A673 (cell line): ENCODE measurements around the gene FGFR1OP2.

ENCODE experiments used
- EZH2 ChIP-seq: fragments of 200-600 bp; sonication (generic); IDR thresholded peaks from 2 replicates; pipeline ENCODE4 v1.6.1; 2017; ENCODE audit warnings: borderline replicate concordance, low read depth, mild to moderate bottlenecking, mixed read lengths, antibody characterized with exemption, low read length; ENCODE audit not compliant: poor library complexity, severe bottlenecking
- TF ChIP-seq, protein P1 (sequence below): fragments of 300-800, 200-600 bp; sonication (generic); conservative IDR thresholded peaks from 2 replicates; pipeline ENCODE4 v1.5.1; 2017; ENCODE audit warnings: low read depth, mild to moderate bottlenecking, antibody characterized with exemption, low read length, moderate library complexity, mixed read lengths

GRCh38 chr12:27014085-27014858 lies 76.0 kb downstream of the FGFR1OP2 start, which contains the start of gene TM7SF3:
- TF ChIP-seq, protein P1, sequence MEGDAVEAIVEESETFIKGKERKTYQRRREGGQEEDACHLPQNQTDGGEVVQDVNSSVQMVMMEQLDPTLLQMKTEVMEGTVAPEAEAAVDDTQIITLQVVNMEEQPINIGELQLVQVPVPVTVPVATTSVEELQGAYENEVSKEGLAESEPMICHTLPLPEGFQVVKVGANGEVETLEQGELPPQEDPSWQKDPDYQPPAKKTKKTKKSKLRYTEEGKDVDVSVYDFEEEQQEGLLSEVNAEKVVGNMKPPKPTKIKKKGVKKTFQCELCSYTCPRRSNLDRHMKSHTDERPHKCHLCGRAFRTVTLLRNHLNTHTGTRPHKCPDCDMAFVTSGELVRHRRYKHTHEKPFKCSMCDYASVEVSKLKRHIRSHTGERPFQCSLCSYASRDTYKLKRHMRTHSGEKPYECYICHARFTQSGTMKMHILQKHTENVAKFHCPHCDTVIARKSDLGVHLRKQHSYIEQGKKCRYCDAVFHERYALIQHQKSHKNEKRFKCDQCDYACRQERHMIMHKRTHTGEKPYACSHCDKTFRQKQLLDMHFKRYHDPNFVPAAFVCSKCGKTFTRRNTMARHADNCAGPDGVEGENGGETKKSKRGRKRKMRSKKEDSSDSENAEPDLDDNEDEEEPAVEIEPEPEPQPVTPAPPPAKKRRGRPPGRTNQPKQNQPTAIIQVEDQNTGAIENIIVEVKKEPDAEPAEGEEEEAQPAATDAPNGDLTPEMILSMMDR = peak; percentile 82
- no peak for TF ChIP-seq EZH2
